ENCODE results near the gene NEURL3.

The NEURL3 gene

GRCh38 chr2:96528006-96528699, 23.0 kb upstream of the NEURL3 start:
- peak in 19 of 56 donors; percentile 16 to 58 (median 36) for DNase-seq

- peak in 9 of 56 donors; percentile 8 to 52 (median 19) for DNase-seq
Observed at GRCh38 chr2:96527286-96528005, 22.3 kb upstream of the NEURL3 start.

- DNase-seq, result no peak
Observed at GRCh38 chr2:96526615-96527285, 21.6 kb upstream of the NEURL3 start.

DNA sequence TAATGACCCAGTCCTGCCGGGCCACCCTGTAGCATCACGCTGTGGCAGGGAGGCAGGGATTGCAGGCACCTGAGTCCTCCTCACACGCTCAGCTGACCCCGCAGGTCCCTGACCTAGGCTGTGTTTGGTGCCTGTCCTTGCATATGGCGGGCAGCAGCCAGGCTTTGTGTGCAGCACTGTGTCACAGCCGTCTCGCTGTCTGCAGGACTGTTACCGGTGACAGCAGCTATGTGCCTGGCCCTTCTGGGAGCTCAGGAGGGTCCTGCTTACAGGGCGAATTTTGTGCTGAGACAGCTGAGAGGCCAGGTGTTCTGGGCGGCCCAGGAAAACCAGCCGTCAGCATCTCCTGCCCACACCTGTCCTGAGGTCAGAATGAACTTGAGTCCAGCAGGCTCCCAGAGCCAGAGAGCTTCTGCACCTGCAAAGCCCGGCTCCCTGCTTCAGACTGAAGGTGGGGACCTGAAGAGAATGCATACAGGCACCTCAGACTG, 21.0 kb upstream of the NEURL3 start:
- DNase-seq, result no peak

GRCh38 chr2:96525211-96525507, 20.0 kb upstream of the NEURL3 start:
- DNase-seq, result no peak

DNA sequence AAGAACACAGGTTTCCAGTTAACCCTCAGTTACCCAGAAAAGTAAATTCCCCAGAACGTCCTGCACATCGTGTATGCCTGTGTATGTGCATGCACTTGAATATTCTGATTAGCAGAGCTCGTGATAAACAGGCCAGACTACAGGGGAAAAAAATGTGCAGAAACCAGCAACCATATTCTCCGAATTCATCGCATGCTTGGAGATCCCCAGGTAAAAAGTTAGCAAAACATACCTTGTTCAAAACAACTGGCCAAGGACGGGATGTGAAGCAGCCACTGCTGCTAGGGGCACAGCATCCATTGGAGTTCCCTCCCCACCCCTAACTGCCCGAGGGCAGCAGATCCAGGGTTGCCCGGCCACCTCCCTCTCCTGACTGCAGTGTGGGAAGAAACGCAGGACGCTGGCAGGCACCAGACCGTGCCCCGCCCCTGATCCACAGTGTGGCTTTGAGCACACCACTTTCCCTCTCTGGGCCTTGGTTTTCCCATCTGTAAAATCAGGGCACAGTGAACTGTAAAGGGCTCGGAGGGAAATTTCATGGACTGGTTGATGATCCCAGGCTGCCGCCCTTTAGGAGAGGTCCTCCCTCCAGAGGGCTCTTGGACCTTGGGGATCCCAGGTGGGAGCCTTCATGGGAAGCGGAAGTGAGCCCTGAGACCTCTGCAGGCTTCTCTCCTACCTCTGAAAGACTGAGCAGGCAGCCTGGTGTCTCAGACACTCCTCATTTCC, 19.5 kb upstream of the NEURL3 start:
- DNase-seq, result no peak

DNA sequence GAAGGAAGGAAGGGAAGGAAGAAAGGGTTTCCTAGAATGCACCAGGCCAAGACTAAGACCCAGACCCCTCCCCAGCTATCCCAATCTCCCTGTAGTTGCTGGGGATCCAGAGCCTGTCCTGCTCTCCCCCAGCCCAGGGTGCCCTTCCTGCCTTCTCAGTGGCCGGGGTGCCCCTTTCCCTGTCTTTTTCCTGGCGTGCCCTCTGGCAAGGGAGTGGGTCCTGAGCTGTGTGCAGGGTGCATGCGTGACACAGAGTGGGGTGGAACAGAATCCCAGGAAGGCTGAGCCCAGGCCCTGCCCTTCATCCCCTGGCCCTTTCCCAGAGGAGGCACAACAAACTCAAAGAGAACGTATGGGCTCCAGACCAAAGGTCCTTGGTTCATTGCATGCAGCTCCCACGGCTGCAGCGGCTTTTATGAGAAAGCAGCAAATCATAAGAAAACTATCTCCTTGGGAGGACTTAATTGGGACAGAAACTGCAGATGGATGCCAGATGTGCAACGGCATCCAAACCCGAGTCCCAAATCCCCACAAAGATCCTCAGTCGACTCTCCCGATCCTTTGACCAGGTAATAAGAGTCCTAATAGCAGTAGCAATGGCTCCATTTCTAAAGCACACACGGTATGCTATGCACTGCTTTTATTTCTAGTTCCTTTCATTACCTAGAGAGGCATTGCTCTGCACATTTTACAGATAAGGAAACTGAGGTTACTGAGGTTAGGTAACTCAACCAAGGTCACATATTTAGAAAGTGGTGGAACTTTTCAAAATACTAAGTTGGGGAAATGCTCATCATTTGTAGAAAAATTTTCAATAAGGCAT, 18.7 kb upstream of the NEURL3 start:
- DNase-seq, result no peak

- DNase-seq, result no peak
Observed at GRCh38 chr2:96522304-96523203, 17.4 kb upstream of the NEURL3 start.

GRCh38 chr2:96521219-96521618, 16.1 kb upstream of the NEURL3 start:
- no peak for DNase-seq

DNA sequence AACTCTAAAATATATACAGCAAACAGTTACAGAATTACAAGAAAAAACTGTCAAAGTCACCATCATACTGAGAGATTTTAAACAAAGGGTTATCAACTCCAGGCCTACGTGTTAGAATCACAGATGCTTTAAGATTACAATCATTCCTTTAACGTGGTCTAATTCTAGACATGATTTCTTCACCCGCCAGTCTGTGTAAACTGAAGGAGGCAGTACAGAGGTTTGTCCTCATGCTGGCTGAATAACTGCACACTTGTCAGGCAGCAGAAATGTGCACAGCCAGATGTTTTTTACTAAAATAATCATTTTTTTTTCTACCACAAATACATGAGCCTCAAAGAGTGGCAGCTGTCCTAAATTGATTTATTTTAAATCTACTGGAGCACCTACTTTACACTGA, 15.5 kb upstream of the NEURL3 start:
- DNase-seq, result no peak

DNA sequence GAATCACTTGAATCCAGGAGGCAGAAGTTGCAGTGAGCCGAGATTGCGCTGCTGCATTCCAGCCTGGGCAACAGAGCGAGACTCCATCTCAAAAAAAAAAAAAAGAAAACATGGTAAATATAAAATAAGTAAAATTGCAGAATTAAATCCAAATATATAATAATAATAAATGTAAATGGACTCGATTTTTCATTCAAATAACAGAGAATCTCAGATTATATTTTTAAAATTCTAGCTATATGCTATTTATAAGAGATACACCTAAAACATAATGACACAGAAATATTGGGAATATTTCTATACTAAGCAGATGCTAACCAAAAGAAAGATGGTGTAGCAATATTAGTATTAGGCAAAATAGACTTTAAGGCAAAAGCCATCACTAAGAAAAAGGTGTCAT, 15.1 kb upstream of the NEURL3 start:
- no peak for DNase-seq

- DNase-seq, result no peak
Observed at GRCh38 chr2:96517079-96517478, 11.9 kb upstream of the NEURL3 start.

- DNase-seq, result no peak
Observed at GRCh38 chr2:96514521-96514920, 9.4 kb upstream of the NEURL3 start.

GRCh38 chr2:96512341-96512740, 7.2 kb upstream of the NEURL3 start:
- DNase-seq, result no peak

DNA sequence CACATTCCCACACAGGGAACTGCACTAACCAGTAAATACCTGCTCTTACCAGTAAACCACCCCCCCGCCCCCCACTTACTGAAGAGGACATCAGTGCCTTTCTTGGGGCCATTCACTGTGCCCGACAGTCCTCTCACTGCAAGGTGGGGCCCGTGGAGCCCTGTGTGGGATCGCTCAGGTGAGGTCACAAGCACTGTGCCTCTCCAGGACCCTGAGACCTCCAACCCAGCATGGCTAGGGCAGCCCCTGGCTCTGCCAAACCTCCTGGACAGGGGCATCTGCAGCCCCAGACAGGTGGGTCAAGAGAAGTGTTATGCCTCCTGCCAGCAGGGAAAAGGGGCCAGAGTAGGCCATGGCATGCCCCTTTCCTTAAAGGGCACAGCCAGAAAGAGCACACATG, 6.7 kb upstream of the NEURL3 start:
- DNase-seq, result no peak

GRCh38 chr2:96510931-96511595, 5.9 kb upstream of the NEURL3 start:
- DNase-seq, result no peak

GRCh38 chr2:96509847-96510230, 4.7 kb upstream of the NEURL3 start:
- no peak for DNase-seq

DNA sequence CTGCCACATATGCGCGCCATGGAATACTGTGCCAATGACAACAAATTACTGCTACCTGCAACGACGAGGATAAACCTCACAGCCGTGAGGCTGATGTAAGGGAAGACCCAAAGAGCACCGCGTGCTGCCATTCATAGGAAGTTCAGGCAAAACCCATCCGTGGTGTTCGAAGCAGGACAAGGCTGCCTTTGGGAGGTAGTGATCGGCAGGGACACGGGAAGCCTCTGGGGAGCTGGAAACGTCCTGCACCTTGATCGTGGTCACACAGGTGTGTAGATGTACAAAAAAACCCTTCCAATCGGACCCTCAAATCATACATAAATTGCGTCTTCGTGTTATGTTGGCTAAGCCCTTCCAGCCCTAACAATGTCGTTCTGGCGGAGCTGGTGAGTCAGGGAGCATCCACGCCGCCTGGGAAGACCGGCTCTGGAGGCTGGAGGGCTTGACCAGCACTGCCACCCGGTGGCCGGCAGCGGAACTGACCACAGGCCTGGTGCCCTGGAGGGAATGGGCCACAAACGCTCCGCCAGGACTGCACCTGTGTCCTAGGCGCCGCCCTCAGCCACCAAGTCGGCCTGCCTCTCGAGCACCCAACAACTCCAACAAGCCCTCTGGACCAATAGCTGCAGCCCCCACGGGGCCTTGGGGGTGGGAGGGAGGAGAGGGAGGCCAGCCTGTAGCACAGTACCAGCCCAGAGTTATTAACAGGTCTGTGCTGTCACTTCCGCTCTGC, 4.1 kb upstream of the NEURL3 start:
- DNase-seq, result peak in 52 of 56 donors; percentile 30 to 89 (median 73)
